HCT116 (cell line): ENCODE data around the gene PLBD2. TPM values are rescaled to one million over a fixed set of nuclear protein-coding genes. Genes with fewer than 3 reads are reported as not detected.

Experiments
- ATAC-seq: fragments of 200-7000 bp; cut with Tn5 transposase; 2 replicates; pipeline ENCODE4 v1.9.1; 2020; ENCODE audit warnings: mild to moderate bottlenecking, moderate library complexity
- BruUV-seq: library from RNA; stranded (reverse); fragments of 400-500 nt; replicated peaks from 2 replicates; lab custom pipeline; 2021; lab: Mats Ljungman, UMichigan
- CTCF ChIA-PET: fragments of 300-600 bp; sonication (Branson Sonifier 250); formaldehyde crosslinking; loops from one replicate; lab custom pipeline; 2021; ENCODE audit warnings: antibody characterized with exemption; lab: Charles Lee
- POLR2A ChIA-PET: fragments of 300-600, 350-600 bp; sonication (Branson Sonifier 250); formaldehyde crosslinking; loops from one replicate; lab custom pipeline; 2021; ENCODE audit warnings: antibody characterized with exemption; lab: Charles Lee
- RAD21 ChIA-PET, 2 experiments: fragments of 300-600 bp; sonication (Branson Sonifier 250); formaldehyde crosslinking; loops; one replicate each; lab custom pipeline; 2023; ENCODE audit warnings: low total read pairs in 2 of 2; ENCODE audit not compliant: uncharacterized antibody in 2 of 2, unreplicated experiment in 2 of 2, low non-redundant PET in 1 of 2; lab: Charles Lee
- DNase-seq: peaks from one replicate; pipeline ENCODE4 v3.0.0-alpha.2; 2010; ENCODE audit warnings: low read depth, low spot score
- H2AFZ ChIP-seq: fragments of 200-600 bp; shearing (Covaris generic), sonication (generic); 2 replicates; pipeline ENCODE4 v1.6.1; 2017; ENCODE audit warnings: low read depth, mixed run types, mixed read lengths, antibody characterized with exemption, low read length; ENCODE audit not compliant: poor library complexity, severe bottlenecking
- H3K27ac ChIP-seq: 2 replicates; pipeline ENCODE4 v1.5.1; 2012; ENCODE audit warnings: low read depth, low read length
- H3K27me3 ChIP-seq: fragments of 200-600 bp; sonication (generic); 2 replicates; pipeline ENCODE4 v1.6.1; 2016; ENCODE audit warnings: mixed run types, low read length, mixed read lengths; ENCODE audit not compliant: insufficient read depth
- H3K36me3 ChIP-seq, 2 experiments: fragments of 200-500 bp in 1 of 2; fragments of 200-600 bp in 1 of 2; sonication (Bioruptor generic) in 1 of 2; sonication (generic) in 1 of 2; 2 replicates each; pipeline versions ENCODE4 v1.5.1 to v1.6.1; 2014 to 2016; ENCODE audit warnings: low read length in 2 of 2, inconsistent platforms in 1 of 2, mixed read lengths in 1 of 2, mixed run types in 1 of 2; ENCODE audit not compliant: insufficient read depth in 2 of 2, control insufficient read depth in 1 of 2
- H3K4me1 ChIP-seq, 2 experiments: fragments of 200-600 bp in 1 of 2; sonication (generic) in 1 of 2; 2 replicates each; pipeline versions ENCODE4 v1.5.1 to v1.6.1; 2012 to 2017; ENCODE audit warnings: low read length in 2 of 2, inconsistent platforms in 1 of 2, mild to moderate bottlenecking in 1 of 2, mixed read lengths in 1 of 2, mixed run types in 1 of 2, moderate library complexity in 1 of 2; ENCODE audit not compliant: insufficient read depth in 2 of 2, control insufficient read depth in 1 of 2
- H3K4me2 ChIP-seq: fragments of 200-600 bp; sonication (generic); 2 replicates; pipeline ENCODE4 v1.6.1; 2017; ENCODE audit warnings: mixed run types, low read length, mixed read lengths
- H3K4me3 ChIP-seq, 2 experiments: fragments of 200-600 bp in 1 of 2; sonication (generic) in 1 of 2; replicated peaks in 1 of 2; 2 replicates each; pipeline ENCODE4 v1.5.1; 2011 to 2016; ENCODE audit warnings: low read length in 2 of 2, control low read depth in 1 of 2, low read depth in 1 of 2, mild to moderate bottlenecking in 1 of 2, mixed read lengths in 1 of 2, mixed run types in 1 of 2
- H3K79me2 ChIP-seq: fragments of 200-600 bp; sonication (generic); 2 replicates; pipeline ENCODE4 v1.6.1; 2017; ENCODE audit warnings: mild to moderate bottlenecking, mixed run types, low read length, moderate library complexity, mixed read lengths; ENCODE audit not compliant: insufficient read depth
- H3K9ac ChIP-seq: fragments of 200-600 bp; sonication (generic); 2 replicates; pipeline ENCODE4 v1.6.1; 2016; ENCODE audit warnings: low read length, mixed read lengths
- H3K9me2 ChIP-seq: fragments of 200-600 bp; sonication (generic), shearing (Covaris generic); 2 replicates; pipeline ENCODE4 v1.6.1; 2017; ENCODE audit warnings: mixed run types, mild to moderate bottlenecking, moderate library complexity; ENCODE audit not compliant: insufficient read depth
- H3K9me3 ChIP-seq, 2 experiments: fragments of 200-500 bp in 1 of 2; fragments of 200-600 bp in 1 of 2; sonication (Bioruptor generic) in 1 of 2; sonication (generic) in 1 of 2; 2 replicates each; pipeline ENCODE4 v1.6.1; 2014 to 2017; ENCODE audit warnings: low read length in 2 of 2, mixed read lengths in 2 of 2, inconsistent platforms in 1 of 2, low read depth in 1 of 2, mild to moderate bottlenecking in 1 of 2, mixed run types in 1 of 2, moderate library complexity in 1 of 2; ENCODE audit not compliant: control insufficient read depth in 1 of 2, insufficient read depth in 1 of 2
- H4K20me1 ChIP-seq: fragments of 200-600 bp; sonication (generic), shearing (Covaris generic); 2 replicates; pipeline ENCODE4 v1.6.1; 2017; ENCODE audit warnings: mixed run types, mild to moderate bottlenecking, moderate library complexity; ENCODE audit not compliant: insufficient read depth
- CBX3 ChIP-seq: IDR thresholded peaks from 2 replicates; pipeline ENCODE4 v1.6.1; 2012; ENCODE audit warnings: low read depth
- EZH2phosphoT487 ChIP-seq: fragments of 200-600 bp; IDR thresholded peaks from 2 replicates; pipeline ENCODE4 v1.6.1; 2018; ENCODE audit warnings: antibody characterized with exemption, borderline replicate concordance
- FOSL1 ChIP-seq: IDR thresholded peaks from 2 replicates; pipeline ENCODE4 v1.6.1; 2012; ENCODE audit warnings: low read depth
- POLR2A ChIP-seq: IDR thresholded peaks from 2 replicates; pipeline ENCODE4 v1.7.0; 2011; ENCODE audit warnings: borderline replicate concordance; ENCODE audit not compliant: insufficient read depth, insufficient read length; ENCODE audit errors: extremely low read depth
- RAD21 ChIP-seq: IDR thresholded peaks from 2 replicates; pipeline ENCODE4 v1.6.1; 2012; ENCODE audit warnings: low read depth, mild to moderate bottlenecking
- ZFX ChIP-seq: fragments of 450-650 bp; IDR thresholded peaks from 2 replicates; pipeline ENCODE4 v1.6.1; 2017
- intact Hi-C: fragments of 100-400 bp; cut with micrococcal nuclease; formaldehyde crosslinking; loops from 2 replicates; pipeline ENCODE4 v1.10.0; 2022
- total RNA-seq: library from RNA; stranded (reverse); gene quantifications from one replicate; pipeline ENCODE4 v1.2.1, GENCODE V29; 2021; ENCODE audit not compliant: unreplicated experiment
- TF ChIP-seq, protein P1 (sequence below): IDR thresholded peaks from 2 replicates; pipeline ENCODE4 v1.6.1; 2012

The PLBD2 gene
- total RNA-seq, 1 experiment from 2014 or later = 45.0 TPM

DNA sequence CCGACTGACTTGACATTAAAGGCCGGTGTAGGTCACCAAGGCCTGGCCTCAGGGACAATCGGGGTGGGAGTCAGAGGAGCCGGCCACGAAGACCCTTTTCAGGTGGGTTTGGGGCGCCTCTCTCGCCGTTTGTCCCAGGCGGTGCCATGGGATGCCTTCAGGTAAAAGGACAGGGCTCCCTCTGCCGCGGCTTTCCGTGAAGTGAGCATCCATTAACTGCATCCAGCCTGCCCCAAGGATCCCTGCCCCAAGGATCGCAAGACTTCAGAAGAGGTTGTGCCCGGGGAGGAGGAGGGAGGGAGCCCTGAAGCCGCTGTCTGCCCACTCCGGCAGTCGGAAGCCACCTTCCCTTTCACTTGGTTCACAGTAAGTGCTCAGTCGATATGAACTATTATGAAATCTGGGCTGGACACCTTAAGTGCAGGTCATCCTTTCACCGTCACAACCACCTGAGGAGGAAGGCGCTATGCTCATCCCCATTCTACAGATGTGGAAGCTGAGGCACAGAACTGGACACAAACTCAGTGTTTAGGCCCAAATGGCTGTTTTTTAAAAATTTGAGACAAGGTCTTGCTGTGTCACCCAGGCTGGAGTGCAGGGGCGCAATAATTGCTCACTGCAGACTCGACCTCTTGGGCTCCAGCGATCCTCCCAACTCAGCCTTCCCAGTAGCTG is 44.3 kb downstream of the PLBD2 start:
- DNase-seq (no peak), ATAC-seq (no peak)
- TF ChIP-seq ZFX = no peak
- TF ChIP-seq FOSL1 = no peak
- TF ChIP-seq, protein P1, sequence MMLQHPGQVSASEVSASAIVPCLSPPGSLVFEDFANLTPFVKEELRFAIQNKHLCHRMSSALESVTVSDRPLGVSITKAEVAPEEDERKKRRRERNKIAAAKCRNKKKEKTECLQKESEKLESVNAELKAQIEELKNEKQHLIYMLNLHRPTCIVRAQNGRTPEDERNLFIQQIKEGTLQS = no peak
- TF ChIP-seq POLR2A = no peak
- TF ChIP-seq RAD21 = no peak
- no peak for TF ChIP-seq CBX3
- no peak for TF ChIP-seq EZH2phosphoT487
- no peaks in the 10 kb centered on the region for H3K9me3 ChIP-seq
- no peak overlapping the region for H2AFZ ChIP-seq
- intact Hi-C loops = no loop called here
- no peaks in the 10 kb centered on the region for H4K20me1 ChIP-seq
- no peaks in the 10 kb centered on the region for H3K9me2 ChIP-seq
- ChIA-PET RAD21 (no interaction called here), POLR2A (no interaction called here), CTCF (no interaction called here)
- peaks cover 0 to 6% of the 10 kb centered on the region in 2 experiments; a peak in 2 of 4 replicates for H3K4me1 ChIP-seq
- H3K4me2 ChIP-seq = no peak overlapping the region
- H3K36me3 ChIP-seq = no peaks in the 10 kb centered on the region
- no TSS peak for BruUV-seq
- H3K9ac ChIP-seq = no peak overlapping the region
- H3K79me2 ChIP-seq = no peaks in the 10 kb centered on the region
- H3K4me3 ChIP-seq = no peak overlapping the region
- no peaks in the 10 kb centered on the region for H3K27me3 ChIP-seq
- no peak overlapping the region for H3K27ac ChIP-seq

DNA sequence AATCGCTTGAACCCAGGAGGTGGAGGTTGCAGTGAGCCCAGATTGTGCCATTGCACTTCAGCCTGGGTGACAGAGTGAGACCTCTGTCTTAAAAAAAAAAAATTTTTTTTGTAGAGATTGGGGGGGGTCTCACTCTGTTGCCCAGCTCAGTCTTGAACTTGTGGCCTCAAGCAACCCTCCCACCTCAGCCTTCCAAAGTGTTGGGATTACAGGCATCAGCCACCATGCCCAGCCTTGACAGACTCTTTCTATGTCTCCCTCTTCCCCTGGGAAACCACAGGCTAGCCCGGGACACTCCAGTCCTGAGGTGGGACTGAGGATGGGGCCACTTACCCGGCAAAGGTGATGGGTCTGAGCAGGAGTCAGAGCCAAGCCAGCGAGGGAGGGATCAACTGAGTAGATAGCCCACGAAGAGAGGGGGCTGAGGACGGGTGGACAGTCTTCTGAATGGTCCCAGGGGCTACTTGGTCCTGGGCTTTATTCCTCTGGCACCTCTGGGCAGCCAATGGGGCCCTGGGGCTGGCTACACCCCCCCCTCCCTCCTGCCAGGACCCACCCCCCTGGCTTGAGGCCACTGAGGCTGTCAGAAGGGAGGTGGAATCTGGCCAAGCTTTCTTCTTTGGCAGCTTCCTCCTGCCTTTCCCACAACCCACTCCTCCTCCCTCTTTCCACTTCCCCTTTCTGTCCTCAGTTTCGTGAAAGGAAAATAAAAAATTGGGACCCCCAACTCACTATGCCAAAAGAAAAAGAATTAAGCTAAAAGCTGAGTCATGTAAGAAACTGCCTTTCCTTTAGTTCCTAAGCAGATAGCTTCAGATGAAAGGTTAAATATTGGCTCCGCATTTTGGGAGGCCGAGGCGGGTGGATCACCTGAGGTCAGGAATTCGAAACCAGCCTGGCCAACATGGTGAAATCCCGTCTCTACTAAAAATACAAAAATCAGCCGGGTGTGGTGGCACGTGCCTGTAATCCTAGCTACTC is 45.3 kb downstream of the PLBD2 start, which contains the start of gene SDS:
TSS of gene SDS (minus strand) at position 453 of the 981 bp plus-strand sequence. CDS start 4,179 bp downstream, outside the sequence.
- H3K79me2 ChIP-seq = no peaks in the 10 kb centered on the region
- H3K9ac ChIP-seq = no peak within 1 kb of the TSS
- no peak within 1 kb of the TSS for H3K4me2 ChIP-seq
- TF ChIP-seq ZFX (no peak), EZH2phosphoT487 (no peak)
- no peaks in the 10 kb centered on the region for H3K36me3 ChIP-seq
- H3K27me3 ChIP-seq = no peaks in the 10 kb centered on the region
- no peak within 1 kb of the TSS for H3K27ac ChIP-seq
- DNase-seq = no peak
- no peaks in the 10 kb centered on the region for H3K9me2 ChIP-seq
- intact Hi-C loops = no loop called here
- no TSS peak for BruUV-seq
- H3K4me1 ChIP-seq = peaks cover 0 to 9% of the 10 kb centered on the region in 2 experiments; a peak in 3 of 4 replicates
- ChIA-PET POLR2A (interaction anchor here (1.4 to 1.6 kb wide), 2 partner anchors 29 to 68 kb away, joined by 3 to 4 read pairs; no protein-coding TSS in a partner anchor), CTCF (interaction anchor here (1.1 kb wide), 1 partner anchor 47 kb away, joined by 3 read pairs; no protein-coding TSS in a partner anchor), RAD21 (no interaction called here)
- no peak within 1 kb of the TSS for H2AFZ ChIP-seq
- H4K20me1 ChIP-seq = no peaks in the 10 kb centered on the region
- H3K9me3 ChIP-seq = no peaks in the 10 kb centered on the region
- 0 out of 2 replicates have a peak, but pooled peaks have one; percentile 17 for ATAC-seq
- no peak within 1 kb of the TSS for H3K4me3 ChIP-seq
